Subcutaneous abdominal adipose tissue (tissue), 5 donors: Measurements from ENCODE around the gene LRFN2.

ENCODE experiments used
- H3K27ac ChIP-seq: one replicate; pipeline ENCODE4 v1.7.0; 2013; ENCODE audit warnings: low read depth, mild to moderate bottlenecking, inconsistent platforms, low read length, moderate library complexity
- H3K27me3 ChIP-seq, 5 donors: one replicate each; pipeline ENCODE4 v1.7.0; 2013; ENCODE audit warnings: low read length in 5 of 5, inconsistent platforms in 1 of 5; ENCODE audit not compliant: control insufficient read depth in 5 of 5, insufficient read depth in 4 of 5
- H3K36me3 ChIP-seq, 5 donors: one replicate each; pipeline ENCODE4 v1.7.0; 2013; ENCODE audit warnings: low read length in 5 of 5; ENCODE audit not compliant: control insufficient read depth in 5 of 5, insufficient read depth in 5 of 5
- H3K4me1 ChIP-seq, 5 donors: one replicate each; pipeline ENCODE4 v1.7.0; 2013; ENCODE audit warnings: low read length in 5 of 5, mild to moderate bottlenecking in 3 of 5, moderate library complexity in 1 of 5; ENCODE audit not compliant: control insufficient read depth in 5 of 5, insufficient read depth in 5 of 5
- H3K4me3 ChIP-seq, 5 donors: one replicate each; pipeline ENCODE4 v1.7.0; 2013; ENCODE audit warnings: low read length in 5 of 5, low read depth in 1 of 5
- H3K9ac ChIP-seq, 5 donors: one replicate each; pipeline ENCODE4 v1.7.0; 2013; ENCODE audit warnings: low read length in 5 of 5, mild to moderate bottlenecking in 4 of 5, moderate library complexity in 3 of 5
- H3K9me3 ChIP-seq, 5 donors: one replicate each; pipeline ENCODE4 v1.7.0; 2013; ENCODE audit warnings: low read length in 5 of 5; ENCODE audit not compliant: control insufficient read depth in 5 of 5
- donor health status: healthy.
- donor health status: healthy.
- donor health status: healthy.
- donor health status: healthy.
- donor health status: healthy.

Gene LRFN2

GRCh38 chr6:40490508-40490907 is 96.7 kb downstream of the LRFN2 start:
- H3K27ac ChIP-seq, result no peak overlapping the region
- no peak overlapping the region for H3K9ac ChIP-seq
- H3K4me1 ChIP-seq, result no peaks in the 10 kb centered on the region
- peaks cover 0 to 20% (median 12%) of the 10 kb centered on the region in 5 donors for H3K27me3 ChIP-seq
- no peaks in the 10 kb centered on the region for H3K9me3 ChIP-seq
- H3K4me3 ChIP-seq, result no peak overlapping the region
- no peaks in the 10 kb centered on the region for H3K36me3 ChIP-seq

DNA sequence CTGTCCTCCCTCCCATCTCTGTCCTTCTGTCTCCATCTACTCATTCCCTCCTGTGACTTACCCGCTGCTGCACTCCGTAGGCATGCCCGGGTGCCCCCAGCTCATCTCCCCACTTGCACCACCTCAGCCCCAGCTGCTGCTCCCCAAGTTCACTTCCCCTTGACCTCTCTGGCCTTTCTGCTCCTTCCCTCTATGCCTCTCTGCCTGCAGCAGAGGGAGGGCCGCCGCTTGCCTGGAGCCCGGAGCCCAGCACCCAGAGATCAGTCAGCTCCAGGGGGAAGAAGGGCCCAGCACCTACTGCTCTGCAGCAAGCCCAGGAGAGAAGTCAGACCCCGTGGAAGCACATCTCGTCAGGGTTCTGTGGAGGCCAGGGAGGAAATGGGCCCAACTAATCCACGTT is 97.4 kb downstream of the LRFN2 start:
- H3K4me1 ChIP-seq, result no peaks in the 10 kb centered on the region
- no peaks in the 10 kb centered on the region for H3K9me3 ChIP-seq
- H3K27ac ChIP-seq, result no peak overlapping the region
- no peaks in the 10 kb centered on the region for H3K36me3 ChIP-seq
- H3K4me3 ChIP-seq, result no peak overlapping the region
- H3K9ac ChIP-seq, result no peak overlapping the region
- H3K27me3 ChIP-seq, result peaks cover 0 to 18% (median 12%) of the 10 kb centered on the region in 5 donors

DNA sequence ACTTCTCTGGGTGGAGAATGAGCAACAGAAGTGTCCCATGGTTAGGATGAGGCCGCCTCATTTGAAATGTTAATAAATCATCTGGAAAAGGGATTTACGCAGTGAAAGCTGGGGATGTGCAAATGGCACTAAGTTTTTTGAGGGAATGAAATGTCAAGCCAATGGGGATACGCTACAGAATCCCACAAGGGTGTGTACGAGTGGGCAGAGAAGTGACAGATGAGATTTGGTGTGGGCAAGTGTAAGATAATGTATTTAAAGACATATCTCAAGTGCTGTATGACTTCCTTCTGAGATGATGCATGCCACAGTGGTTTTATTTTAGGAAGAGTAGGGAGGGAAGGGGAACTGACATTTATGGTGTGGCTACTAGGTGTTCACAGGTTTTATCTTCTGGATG is 100.6 kb downstream of the LRFN2 start:
- Histone ChIP-seq H3K4me1 (no peaks in the 10 kb centered on the region), H3K36me3 (no peaks in the 10 kb centered on the region), H3K4me3 (no peak overlapping the region), H3K9me3 (no peaks in the 10 kb centered on the region), H3K27ac (no peak overlapping the region), H3K27me3 (peaks cover 0 to 15% (median 11%) of the 10 kb centered on the region in 5 donors), H3K9ac (no peak overlapping the region)

DNA sequence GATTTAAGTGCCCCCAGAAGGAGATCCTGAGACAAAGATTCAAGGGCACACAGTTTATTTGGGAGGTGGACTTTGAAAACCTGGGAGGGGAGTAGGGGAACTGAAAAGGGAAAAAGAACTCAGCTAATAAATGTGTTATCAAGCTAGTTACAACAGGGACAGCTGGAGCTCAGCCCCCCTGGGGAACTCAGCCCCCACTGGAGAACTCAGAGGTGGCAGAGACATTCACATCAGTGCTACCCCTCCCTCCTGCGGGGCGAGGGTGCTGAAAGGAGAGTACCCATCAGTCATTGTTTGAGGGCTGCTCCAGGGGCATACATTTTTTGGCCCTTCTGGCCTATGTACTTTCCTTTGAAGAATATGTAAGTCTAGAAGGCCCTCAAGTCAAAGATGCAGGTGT is 101.4 kb downstream of the LRFN2 start:
- no peaks in the 10 kb centered on the region for H3K9me3 ChIP-seq
- H3K36me3 ChIP-seq, result no peaks in the 10 kb centered on the region
- H3K9ac ChIP-seq, result no peak overlapping the region
- no peaks in the 10 kb centered on the region for H3K4me1 ChIP-seq
- H3K27ac ChIP-seq, result no peak overlapping the region
- H3K27me3 ChIP-seq, result peaks cover 0 to 15% (median 11%) of the 10 kb centered on the region in 5 donors
- H3K4me3 ChIP-seq, result no peak overlapping the region

GRCh38 chr6:40485300-40485699 is 101.9 kb downstream of the LRFN2 start:
- Histone ChIP-seq H3K27me3 (peaks cover 0 to 15% (median 11%) of the 10 kb centered on the region in 5 donors), H3K27ac (no peak overlapping the region), H3K9ac (no peak overlapping the region), H3K4me1 (no peaks in the 10 kb centered on the region), H3K36me3 (no peaks in the 10 kb centered on the region), H3K9me3 (no peaks in the 10 kb centered on the region), H3K4me3 (no peak overlapping the region)

DNA sequence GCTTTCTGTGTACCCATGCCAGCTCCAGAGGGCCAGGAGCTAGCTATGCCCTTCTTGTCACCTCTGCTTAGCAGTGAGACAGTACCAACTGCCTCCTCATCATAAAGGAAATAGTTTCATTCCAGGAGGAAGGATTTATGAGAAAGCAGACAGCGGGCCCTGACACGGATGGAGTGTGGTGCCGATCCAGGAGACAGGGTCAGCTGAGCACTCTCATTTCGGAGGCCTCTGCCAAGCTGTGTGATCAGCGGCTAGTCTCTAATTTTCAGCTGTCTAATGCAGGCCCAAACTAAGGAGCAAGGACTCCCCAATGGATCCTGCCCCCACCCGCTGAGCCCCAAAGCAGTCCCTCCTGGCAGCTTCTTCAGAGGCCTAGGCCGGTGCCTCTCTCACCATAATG is 103.1 kb downstream of the LRFN2 start:
- Histone ChIP-seq H3K4me1 (peaks cover 0 to 3% (median 0%) of the 10 kb centered on the region in 5 donors), H3K4me3 (no peak overlapping the region), H3K9me3 (no peaks in the 10 kb centered on the region), H3K27me3 (peaks cover 0 to 15% (median 11%) of the 10 kb centered on the region in 5 donors), H3K36me3 (no peaks in the 10 kb centered on the region), H3K9ac (no peak overlapping the region), H3K27ac (no peak overlapping the region)

- H3K27me3 ChIP-seq, result peaks cover under 1 to 16% (median 13%) of the 10 kb centered on the region in 5 donors
- no peak overlapping the region for H3K4me3 ChIP-seq
- no peaks in the 10 kb centered on the region for H3K36me3 ChIP-seq
- H3K27ac ChIP-seq, result no peak overlapping the region
- peaks cover 0 to 3% (median under 1%) of the 10 kb centered on the region in 5 donors for H3K4me1 ChIP-seq
- no peaks in the 10 kb centered on the region for H3K9me3 ChIP-seq
- H3K9ac ChIP-seq, result no peak overlapping the region
Observed at GRCh38 chr6:40482532-40482931, 104.6 kb downstream of the LRFN2 start.

DNA sequence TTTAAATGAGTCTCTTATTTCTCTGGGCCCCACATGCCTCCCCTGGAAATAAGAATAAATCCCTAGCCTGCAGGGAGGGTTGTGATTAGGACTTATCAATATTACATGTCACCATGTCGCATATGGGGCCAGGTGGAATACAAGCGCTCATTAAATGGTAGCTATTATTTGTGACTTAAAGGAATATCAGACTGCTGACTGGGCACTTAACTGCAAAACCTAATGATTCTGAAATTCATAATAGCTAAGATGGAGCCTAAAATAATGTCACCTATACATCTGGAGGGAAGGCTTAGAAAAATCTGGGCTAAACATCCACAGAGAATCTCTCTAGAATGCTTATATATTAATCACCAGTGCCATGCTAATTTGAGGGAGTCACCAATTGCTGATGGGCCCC is 106.5 kb downstream of the LRFN2 start:
- Histone ChIP-seq H3K36me3 (no peaks in the 10 kb centered on the region), H3K4me3 (no peak overlapping the region), H3K27ac (no peak overlapping the region), H3K9me3 (no peaks in the 10 kb centered on the region), H3K27me3 (peaks cover 5 to 31% (median 21%) of the 10 kb centered on the region in 5 donors), H3K4me1 (peaks cover 0 to 8% (median 3%) of the 10 kb centered on the region in 5 donors), H3K9ac (no peak overlapping the region)

- no peaks in the 10 kb centered on the region for H3K36me3 ChIP-seq
- peaks cover 0 to 8% (median 3%) of the 10 kb centered on the region in 5 donors for H3K4me1 ChIP-seq
- no peak overlapping the region for H3K4me3 ChIP-seq
- no peaks in the 10 kb centered on the region for H3K9me3 ChIP-seq
- H3K9ac ChIP-seq, result no peak overlapping the region
- H3K27ac ChIP-seq, result no peak overlapping the region
- peaks cover 5 to 31% (median 23%) of the 10 kb centered on the region in 5 donors for H3K27me3 ChIP-seq
Observed at GRCh38 chr6:40479706-40480105, 107.5 kb downstream of the LRFN2 start.

DNA sequence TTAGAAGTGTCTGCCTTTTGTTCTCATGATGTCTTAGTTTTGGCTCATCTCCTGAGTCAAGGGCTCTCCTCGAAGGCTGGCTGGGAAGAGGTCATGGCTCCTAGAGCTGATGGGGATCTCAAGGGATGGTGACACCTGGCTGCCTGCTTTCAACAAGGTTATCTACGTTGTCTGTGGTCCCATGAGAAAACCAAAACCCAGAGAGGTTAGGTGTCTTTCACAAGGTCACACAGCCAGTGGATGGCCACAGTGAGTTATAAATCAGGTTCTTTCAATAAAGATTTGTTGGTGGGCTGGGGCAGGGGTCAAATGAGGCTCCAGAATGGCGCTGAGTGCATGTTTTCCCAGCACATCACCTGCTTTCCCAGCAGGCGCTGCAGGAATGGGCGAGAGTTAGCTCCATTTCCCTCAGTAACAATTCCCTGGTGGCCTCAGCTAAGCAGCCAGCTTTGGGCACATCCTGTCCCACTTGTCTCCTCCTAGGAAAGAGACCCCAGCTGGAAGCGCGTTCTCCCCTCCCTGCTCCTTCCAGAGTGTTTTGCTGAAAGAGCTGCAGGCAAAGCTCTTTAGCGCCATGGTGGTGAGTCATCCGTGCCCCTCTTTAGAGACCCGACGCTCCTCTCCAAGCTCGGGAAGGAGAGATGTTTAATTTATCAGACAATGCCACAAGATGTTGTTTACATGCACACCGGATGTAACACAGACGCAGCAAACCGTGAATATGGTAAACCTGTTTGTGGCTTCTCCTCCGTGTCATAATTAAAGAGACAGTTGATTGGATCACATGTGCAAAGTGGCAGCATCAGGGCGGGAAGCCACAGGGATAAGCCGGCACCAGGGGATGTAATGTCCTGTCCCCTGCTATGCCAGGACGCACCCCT is 109.7 kb downstream of the LRFN2 start:
- H3K4me1 ChIP-seq, result peaks cover 0 to 8% (median 3%) of the 10 kb centered on the region in 5 donors
- H3K9me3 ChIP-seq, result no peaks in the 10 kb centered on the region
- no peak overlapping the region for H3K9ac ChIP-seq
- H3K4me3 ChIP-seq, result no peak overlapping the region
- H3K27me3 ChIP-seq, result peaks cover 5 to 21% (median 20%) of the 10 kb centered on the region in 5 donors
- H3K36me3 ChIP-seq, result no peaks in the 10 kb centered on the region
- H3K27ac ChIP-seq, result no peak overlapping the region
